Prostate gland (tissue), 2 donors: ENCODE measurements around the gene ATP5F1B. TPM values are rescaled to one million over a fixed set of nuclear protein-coding genes. Genes with fewer than 3 reads are reported as not detected.
A peak's percentile ranks its signal among the peaks of the same experiment; 100 is the strongest.

ENCODE experiments used
- DNase-seq: peaks from one replicate; pipeline ENCODE4 v3.0.0-alpha.2; 2019; ENCODE audit warnings: low spot score
- H3K27ac ChIP-seq, 2 donors: fragments of 200-600 bp; sonication (generic); 2 replicates each; pipeline ENCODE4 v1.5.1; 2017 to 2019
- H3K27me3 ChIP-seq: fragments of 200-600 bp; sonication (generic); replicated peaks from 2 replicates; pipeline ENCODE4 v1.5.1; 2019; ENCODE audit not compliant: insufficient read depth
- H3K36me3 ChIP-seq, 2 donors: fragments of 200-600 bp; sonication (generic); 1 replicate in 1 of 2; 2 replicates in 1 of 2; pipeline versions ENCODE4 v1.5.1 to v1.8.1; 2017 to 2019
- H3K4me1 ChIP-seq: fragments of 200-600 bp; sonication (generic); replicated peaks from 2 replicates; pipeline ENCODE4 v1.5.1; 2019
- H3K4me3 ChIP-seq, 2 donors: fragments of 200-600 bp; sonication (generic); 2 replicates each; pipeline ENCODE4 v1.5.1; 2017 to 2019
- H3K9me3 ChIP-seq: fragments of 200-600 bp; sonication (generic); 2 replicates; pipeline ENCODE4 v1.5.1; 2017
- CTCF ChIP-seq, 4 experiments: fragments of 200-600 bp in 2 of 4; fragments of 450-650 bp in 2 of 4; sonication (generic) in 2 of 4; IDR thresholded peaks; 1 replicate in 3 of 4; 2 replicates in 1 of 4; pipeline ENCODE4 v1.5.1; 2016 to 2019; ENCODE audit warnings: antibody characterized with exemption in 4 of 4, mild to moderate bottlenecking in 2 of 4, moderate library complexity in 2 of 4
- POLR2A ChIP-seq: fragments of 450-650 bp; IDR thresholded peaks from one replicate; pipeline ENCODE4 v1.6.1; 2016; ENCODE audit warnings: antibody characterized with exemption, mild to moderate bottlenecking
- POLR2AphosphoS5 ChIP-seq: sonication (generic); formaldehyde crosslinking; IDR thresholded peaks from one replicate; pipeline ENCODE4 v1.6.1; 2017; ENCODE audit warnings: antibody characterized with exemption
- WGBS: methylation state at CpG from one replicate; pipeline ENCODE4 v1.1.5; 2018; 5-methylcytosine and 5-hydroxymethylcytosine counted together
- intact Hi-C: fragments of 100-400 bp; cut with DNase I; formaldehyde crosslinking; loops from one replicate; pipeline ENCODE4 v1.14.2; 2022
- total RNA-seq, 2 donors: library from RNA; depleted of rRNA; stranded (reverse); fragments of >200 nt; gene quantifications; one replicate each; pipeline ENCODE4 v1.1.0, GENCODE V29; 2016

The ATP5F1B gene
- total RNA-seq, 2 donors from 2014 or later, result 372 to 401 TPM

GRCh38 chr12:56634837-56635791 lies 10.7 kb downstream of the ATP5F1B start:
- Histone ChIP-seq H3K27ac (peak overlapping the region; percentile 98), H3K9me3 (no peaks in the 10 kb centered on the region), H3K36me3 (peaks cover 4 to 16% of the 10 kb centered on the region in 2 donors), H3K4me3 (peak overlapping the region; percentile 68 to 85), H3K27me3 (no peaks in the 10 kb centered on the region), H3K4me1 (peaks cover 26% of the 10 kb centered on the region)
- under 1% methylated on average over 34 of the region's 47 CpGs for WGBS
- peak; percentile 83 for TF ChIP-seq POLR2AphosphoS5
- peak; percentile 78 for TF ChIP-seq POLR2A
- TF ChIP-seq CTCF (IDR thresholded peaks at IDR 0.05), result peak in 3 of 4 experiments; percentile 35 to 73 (median 57)
- peak; percentile 82 for DNase-seq
- intact Hi-C loops, result loop anchor here (5.0 to 10.0 kb wide), 5 partner anchors 43 to 450 kb away; partner anchors contain the start of genes NAB2, NACA and RBMS2

GRCh38 chr12:56634242-56634836 lies 11.4 kb downstream of the ATP5F1B start:
- Histone ChIP-seq H3K27me3 (no peaks in the 10 kb centered on the region), H3K36me3 (peaks cover 0 to 16% of the 10 kb centered on the region in 2 donors), H3K4me3 (peak overlapping the region; percentile 68 to 85), H3K27ac (peak overlapping the region; percentile 98), H3K9me3 (no peaks in the 10 kb centered on the region), H3K4me1 (peaks cover 26% of the 10 kb centered on the region)
- intact Hi-C loops, result loop anchor here (5.0 to 10.0 kb wide), 3 partner anchors 42 to 450 kb away; partner anchors contain the start of genes NAB2 and NACA
- TF ChIP-seq POLR2AphosphoS5, result peak; percentile 75
- peak; percentile 86 for TF ChIP-seq POLR2A
- TF ChIP-seq CTCF (IDR thresholded peaks at IDR 0.05), result no peak
- under 1% methylated on average over 27 of the region's 27 CpGs for WGBS
- DNase-seq, result peak; percentile 77

- no peak for DNase-seq
- Histone ChIP-seq H3K36me3 (peaks cover 0 to 9% of the 10 kb centered on the region in 2 donors), H3K4me3 (peak overlapping the region; percentile 68 to 85), H3K9me3 (no peaks in the 10 kb centered on the region), H3K27ac (peak overlapping the region; percentile 98), H3K27me3 (no peaks in the 10 kb centered on the region), H3K4me1 (peaks cover 26% of the 10 kb centered on the region)
- intact Hi-C loops, result loop anchor here (5.0 to 10.0 kb wide), 3 partner anchors 41 to 451 kb away; partner anchors contain the start of genes NAB2 and NACA
- TF ChIP-seq POLR2AphosphoS5 (no peak), CTCF (IDR thresholded peaks at IDR 0.05) (no peak), POLR2A (no peak)
- 29% methylated on average over 12 of the region's 12 CpGs for WGBS
These were observed 12.1 kb downstream of the ATP5F1B start for GRCh38 chr12:56633468-56634241.

GRCh38 chr12:56632701-56633467 lies 12.9 kb downstream of the ATP5F1B start:
- peak overlapping the region; percentile 98 for H3K27ac ChIP-seq
- peaks cover 0 to 2% of the 10 kb centered on the region in 2 donors for H3K36me3 ChIP-seq
- intact Hi-C loops, result loop anchor here (5.0 to 10.0 kb wide), 3 partner anchors 41 to 452 kb away; partner anchors contain the start of genes NAB2 and NACA
- H3K4me3 ChIP-seq, result peak overlapping the region in 1 of 2 donors; percentile 85
- no peaks in the 10 kb centered on the region for H3K27me3 ChIP-seq
- WGBS, result 40% methylated on average over 4 of the region's 4 CpGs
- H3K4me1 ChIP-seq, result peaks cover 26% of the 10 kb centered on the region
- H3K9me3 ChIP-seq, result no peaks in the 10 kb centered on the region
- DNase-seq, result no peak
- TF ChIP-seq CTCF (IDR thresholded peaks at IDR 0.05) (no peak), POLR2AphosphoS5 (no peak), POLR2A (no peak)
